ENCODE data around the gene RAB25.
A peak's percentile ranks its signal among the peaks of the same experiment; 100 is the strongest.

The RAB25 gene

DNA sequence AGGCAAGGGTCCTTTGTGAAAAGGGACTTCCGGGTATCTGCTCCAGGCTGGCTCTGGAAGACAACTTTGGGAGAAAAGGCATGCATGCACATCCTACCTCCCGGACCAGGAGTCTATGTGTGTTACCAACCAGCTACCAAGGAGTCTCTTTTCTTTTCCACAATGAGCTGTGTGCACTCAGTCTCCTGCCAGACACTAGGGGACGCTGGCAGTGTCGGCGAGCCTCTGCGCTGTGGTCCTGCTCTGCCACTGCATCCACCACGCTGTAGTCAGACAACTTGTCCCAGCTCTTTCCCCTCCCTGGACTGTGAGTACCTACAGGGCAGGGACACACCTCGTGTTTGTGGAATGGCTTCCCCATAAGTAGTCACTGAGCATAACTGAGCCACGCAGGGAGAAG lies 35.1 kb upstream of the RAB25 start:
- TF ChIP-seq SIN3A (IDR thresholded peaks at IDR 0.05; ENCODE audit: borderline replicate concordance, insufficient read depth, low read length) (no peak), FOXP2 (optimal IDR thresholded peaks at IDR 0.05; ENCODE audit: borderline replicate concordance, extremely low read depth, extremely low read length, insufficient read depth) (peak; percentile 41), TAF1 (IDR thresholded peaks at IDR 0.05; ENCODE audit: borderline replicate concordance, insufficient read depth, low read length) (no peak)
- TF ChIP-seq, protein P1, sequence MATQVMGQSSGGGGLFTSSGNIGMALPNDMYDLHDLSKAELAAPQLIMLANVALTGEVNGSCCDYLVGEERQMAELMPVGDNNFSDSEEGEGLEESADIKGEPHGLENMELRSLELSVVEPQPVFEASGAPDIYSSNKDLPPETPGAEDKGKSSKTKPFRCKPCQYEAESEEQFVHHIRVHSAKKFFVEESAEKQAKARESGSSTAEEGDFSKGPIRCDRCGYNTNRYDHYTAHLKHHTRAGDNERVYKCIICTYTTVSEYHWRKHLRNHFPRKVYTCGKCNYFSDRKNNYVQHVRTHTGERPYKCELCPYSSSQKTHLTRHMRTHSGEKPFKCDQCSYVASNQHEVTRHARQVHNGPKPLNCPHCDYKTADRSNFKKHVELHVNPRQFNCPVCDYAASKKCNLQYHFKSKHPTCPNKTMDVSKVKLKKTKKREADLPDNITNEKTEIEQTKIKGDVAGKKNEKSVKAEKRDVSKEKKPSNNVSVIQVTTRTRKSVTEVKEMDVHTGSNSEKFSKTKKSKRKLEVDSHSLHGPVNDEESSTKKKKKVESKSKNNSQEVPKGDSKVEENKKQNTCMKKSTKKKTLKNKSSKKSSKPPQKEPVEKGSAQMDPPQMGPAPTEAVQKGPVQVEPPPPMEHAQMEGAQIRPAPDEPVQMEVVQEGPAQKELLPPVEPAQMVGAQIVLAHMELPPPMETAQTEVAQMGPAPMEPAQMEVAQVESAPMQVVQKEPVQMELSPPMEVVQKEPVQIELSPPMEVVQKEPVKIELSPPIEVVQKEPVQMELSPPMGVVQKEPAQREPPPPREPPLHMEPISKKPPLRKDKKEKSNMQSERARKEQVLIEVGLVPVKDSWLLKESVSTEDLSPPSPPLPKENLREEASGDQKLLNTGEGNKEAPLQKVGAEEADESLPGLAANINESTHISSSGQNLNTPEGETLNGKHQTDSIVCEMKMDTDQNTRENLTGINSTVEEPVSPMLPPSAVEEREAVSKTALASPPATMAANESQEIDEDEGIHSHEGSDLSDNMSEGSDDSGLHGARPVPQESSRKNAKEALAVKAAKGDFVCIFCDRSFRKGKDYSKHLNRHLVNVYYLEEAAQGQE (IDR thresholded peaks at IDR 0.05; ENCODE audit: insufficient read depth in 1 of 2, low read depth in 2 of 2, low read length in 2 of 2) = no peak

DNA sequence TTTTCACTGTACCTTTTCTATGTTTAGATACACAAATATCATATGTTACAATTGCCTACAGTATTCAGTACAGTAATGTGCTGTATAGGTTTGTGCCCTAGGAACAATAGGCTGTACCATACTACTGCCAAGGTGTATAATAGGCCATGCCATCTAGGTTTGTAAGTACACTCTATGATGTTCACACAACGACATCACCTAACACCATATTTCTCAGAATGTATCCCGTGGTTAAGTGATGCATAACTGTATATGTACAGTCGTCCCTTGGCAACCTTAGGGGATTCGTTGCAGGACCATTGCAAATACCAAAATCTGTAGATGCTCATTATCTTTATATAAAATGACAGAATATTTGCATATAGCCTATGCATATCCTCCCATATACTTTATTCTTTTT lies 34.4 kb upstream of the RAB25 start:
- TF ChIP-seq, protein P1 (IDR thresholded peaks at IDR 0.05; ENCODE audit: insufficient read depth in 1 of 2, low read depth in 2 of 2, low read length in 2 of 2) = no peak
- no peak for TF ChIP-seq FOXP2 (optimal IDR thresholded peaks at IDR 0.05; ENCODE audit: borderline replicate concordance, extremely low read depth, extremely low read length, insufficient read depth)
- no peak for TF ChIP-seq TAF1 (IDR thresholded peaks at IDR 0.05; ENCODE audit: borderline replicate concordance, insufficient read depth, low read length)
- no peak for TF ChIP-seq POLR2AphosphoS5 (IDR thresholded peaks at IDR 0.05; ENCODE audit: low read depth, low read length)
- no peak for TF ChIP-seq SIN3A (IDR thresholded peaks at IDR 0.05; ENCODE audit: borderline replicate concordance, insufficient read depth, low read length)

DNA sequence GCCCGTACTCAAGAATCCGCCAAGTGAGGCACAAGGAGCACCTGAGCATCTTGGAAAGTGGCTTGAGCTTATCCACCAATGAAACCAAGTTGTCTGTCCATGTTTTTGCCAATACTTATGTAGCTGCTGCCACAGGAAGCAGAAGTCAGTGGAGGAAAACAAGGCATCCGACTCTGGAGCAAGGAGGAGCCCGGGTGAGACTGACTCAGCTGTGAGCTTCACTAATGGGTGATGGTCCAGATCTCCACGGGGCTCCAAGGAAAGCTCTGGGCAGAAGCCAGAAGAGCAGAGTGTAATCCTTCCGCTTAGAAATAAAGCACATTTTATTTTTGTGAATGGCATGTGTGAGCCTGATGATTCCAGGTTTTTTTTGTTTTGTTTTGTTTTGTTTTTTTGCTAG lies 27.9 kb upstream of the RAB25 start:
- TF ChIP-seq SIN3A (IDR thresholded peaks at IDR 0.05; ENCODE audit: borderline replicate concordance, insufficient read depth, low read length) (0 out of 2 replicates have a peak, but pooled peaks have one; percentile 29), TAF1 (IDR thresholded peaks at IDR 0.05; ENCODE audit: borderline replicate concordance, insufficient read depth, low read length) (no peak)

DNA sequence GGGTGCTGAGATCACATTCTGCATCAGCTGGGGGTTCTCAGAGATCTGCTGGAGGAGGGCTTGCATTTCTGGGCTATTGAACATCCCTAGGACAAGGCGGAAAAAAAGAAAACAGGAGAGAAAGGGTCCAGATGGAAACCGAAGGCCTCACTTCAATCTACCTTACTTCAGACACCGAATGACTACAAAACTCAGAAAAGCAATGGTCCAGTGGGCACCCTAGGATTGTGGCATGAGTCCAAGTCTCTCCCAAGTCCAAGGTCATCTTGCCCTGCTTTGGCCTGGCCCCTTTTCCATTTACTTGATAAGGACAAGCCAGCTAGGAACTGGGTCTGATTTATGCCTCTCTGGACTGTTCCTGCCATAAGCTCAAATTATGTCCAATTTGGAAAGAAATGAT lies 18.1 kb upstream of the RAB25 start:
- TF ChIP-seq TAF1 (IDR thresholded peaks at IDR 0.05; ENCODE audit: borderline replicate concordance, insufficient read depth, low read length) (no peak), SIN3A (IDR thresholded peaks at IDR 0.05; ENCODE audit: borderline replicate concordance, insufficient read depth, low read length) (no peak), POLR2AphosphoS5 (IDR thresholded peaks at IDR 0.05; ENCODE audit: low read depth, low read length) (no peak), FOXP2 (optimal IDR thresholded peaks at IDR 0.05; ENCODE audit: borderline replicate concordance, extremely low read depth, extremely low read length, insufficient read depth) (no peak)
- TF ChIP-seq, protein P1 (IDR thresholded peaks at IDR 0.05; ENCODE audit: insufficient read depth in 1 of 2, low read depth in 2 of 2, low read length in 2 of 2) = no peak

DNA sequence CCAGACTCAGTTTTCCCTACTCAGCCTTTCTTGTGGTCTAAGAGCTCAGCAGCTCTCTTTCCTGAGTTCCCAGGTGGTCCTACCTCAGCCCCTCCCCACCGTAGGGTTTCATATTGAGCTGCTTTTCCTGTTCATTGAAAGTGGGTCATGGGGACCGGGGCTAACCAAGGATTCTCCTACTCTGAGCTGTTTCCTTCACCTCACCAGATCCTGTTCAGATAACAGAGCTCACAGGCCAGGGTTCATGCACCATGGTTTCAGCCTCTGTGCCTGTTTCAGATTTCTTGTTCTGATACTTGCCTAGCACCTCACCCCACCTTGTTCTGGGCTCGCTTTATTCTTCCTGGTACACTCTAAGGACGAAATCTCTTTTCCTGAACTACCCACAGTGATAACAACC lies 15.9 kb upstream of the RAB25 start:
- TF ChIP-seq SIN3A (IDR thresholded peaks at IDR 0.05; ENCODE audit: borderline replicate concordance, insufficient read depth, low read length) (no peak), FOXP2 (optimal IDR thresholded peaks at IDR 0.05; ENCODE audit: borderline replicate concordance, extremely low read depth, extremely low read length, insufficient read depth) (no peak), POLR2AphosphoS5 (IDR thresholded peaks at IDR 0.05; ENCODE audit: low read depth, low read length) (no peak), TAF1 (IDR thresholded peaks at IDR 0.05; ENCODE audit: borderline replicate concordance, insufficient read depth, low read length) (no peak)
- TF ChIP-seq, protein P1 (IDR thresholded peaks at IDR 0.05; ENCODE audit: insufficient read depth in 1 of 2, low read depth in 2 of 2, low read length in 2 of 2) = no peak

All from PFSK-1 (cell line).